IMR-90 (cell line): ENCODE data around the gene CLNK. TPM values are rescaled to one million over a fixed set of nuclear protein-coding genes. Genes with fewer than 3 reads are reported as not detected.

Experiments
- ATAC-seq: fragments of 200-7000 bp; cut with Tn5 transposase; 2 replicates; pipeline ENCODE4 v1.9.1; 2020; ENCODE audit warnings: low read depth, mild to moderate bottlenecking, moderate library complexity
- BruUV-seq: library from RNA; stranded (reverse); fragments of 400-500 nt; replicated peaks from 2 replicates; lab custom pipeline; 2021; lab: Mats Ljungman, UMichigan
- CTCF ChIA-PET: fragments of 300-600 bp; formaldehyde crosslinking; extraction: SDS; loops from one replicate; lab custom pipeline; 2021; ENCODE audit warnings: antibody characterized with exemption; lab: Yijun Ruan, JAX
- POLR2A ChIA-PET: fragments of 300-600 bp; sonication (Branson Sonifier 250); formaldehyde crosslinking; loops from one replicate; lab custom pipeline; 2022; ENCODE audit warnings: antibody characterized with exemption; ENCODE audit not compliant: unreplicated experiment; lab: Charles Lee
- DNase-seq: peaks from one replicate; pipeline ENCODE4 v3.0.0; 2013
- H2AFZ ChIP-seq: replicated peaks from 2 replicates; pipeline ENCODE3; 2013; ENCODE audit warnings: low read length, mild to moderate bottlenecking; ENCODE audit not compliant: poor library complexity
- H2AK5ac ChIP-seq: 2 replicates; pipeline ENCODE4 v1.6.1; 2013; ENCODE audit warnings: low read depth, low read length, inconsistent platforms
- H2AK9ac ChIP-seq: replicated peaks from 2 replicates; pipeline ENCODE3; 2013; ENCODE audit warnings: mild to moderate bottlenecking, low read depth, low read length, moderate library complexity; ENCODE audit not compliant: poor library complexity
- H2BK120ac ChIP-seq: 2 replicates; pipeline ENCODE4 v1.6.1; 2013; ENCODE audit warnings: low read depth, low read length, inconsistent platforms
- H2BK15ac ChIP-seq: 3 replicates; pipeline ENCODE4 v1.6.1; 2013; ENCODE audit warnings: low read depth, low read length, inconsistent platforms
- H2BK20ac ChIP-seq: 2 replicates; pipeline ENCODE4 v1.6.1; 2013; ENCODE audit warnings: low read depth, mild to moderate bottlenecking, inconsistent platforms, low read length, moderate library complexity
- H2BK5ac ChIP-seq: 2 replicates; pipeline ENCODE4 v1.6.1; 2013; ENCODE audit warnings: mild to moderate bottlenecking, low read depth, low read length, inconsistent platforms; ENCODE audit not compliant: poor library complexity, severe bottlenecking
- H3K14ac ChIP-seq: replicated peaks from 2 replicates; pipeline ENCODE4 v1.6.1; 2013; ENCODE audit warnings: low read depth, low read length, inconsistent platforms
- H3K18ac ChIP-seq: 2 replicates; pipeline ENCODE4 v1.6.1; 2013; ENCODE audit warnings: low read depth, low read length, control low read depth
- H3K23ac ChIP-seq: 2 replicates; pipeline ENCODE4 v1.6.1; 2013; ENCODE audit warnings: low read depth, low read length, inconsistent platforms
- H3K27ac ChIP-seq: 2 replicates; pipeline ENCODE4 v1.5.1; 2013; ENCODE audit warnings: mild to moderate bottlenecking, control low read depth, low read length; ENCODE audit not compliant: insufficient read depth
- H3K27me3 ChIP-seq: 2 replicates; pipeline ENCODE4 v1.6.1; 2013; ENCODE audit warnings: low read length; ENCODE audit not compliant: control insufficient read depth, insufficient read depth
- H3K36me3 ChIP-seq: 2 replicates; pipeline ENCODE4 v1.6.1; 2013; ENCODE audit warnings: low read length, mixed read lengths; ENCODE audit not compliant: control insufficient read depth, insufficient read depth
- H3K4ac ChIP-seq: 2 replicates; pipeline ENCODE4 v1.6.1; 2013; ENCODE audit warnings: low read depth, low read length, inconsistent platforms
- H3K4me1 ChIP-seq: 2 replicates; pipeline ENCODE4 v1.6.1; 2013; ENCODE audit warnings: low read length, mixed read lengths; ENCODE audit not compliant: control insufficient read depth, insufficient read depth
- H3K4me2 ChIP-seq: 2 replicates; pipeline ENCODE4 v1.6.1; 2013; ENCODE audit warnings: low read depth, mild to moderate bottlenecking, control low read depth, low read length, moderate library complexity
- H3K4me3 ChIP-seq: 2 replicates; pipeline ENCODE4 v1.5.1; 2013; ENCODE audit warnings: low read depth, mild to moderate bottlenecking, control low read depth, low read length, moderate library complexity; ENCODE audit not compliant: insufficient read depth
- H3K56ac ChIP-seq: 2 replicates; pipeline ENCODE4 v1.6.1; 2013; ENCODE audit warnings: low read length, inconsistent platforms; ENCODE audit not compliant: insufficient read depth; ENCODE audit errors: extremely low read depth
- H3K79me1 ChIP-seq, 2 experiments: 2 replicates each; pipeline ENCODE4 v1.6.1; 2013; ENCODE audit warnings: low read length in 2 of 2, inconsistent platforms in 1 of 2, low read depth in 1 of 2
- H3K9ac ChIP-seq: 2 replicates; pipeline ENCODE4 v1.6.1; 2013; ENCODE audit warnings: low read depth, low read length, control low read depth
- H3K9me1 ChIP-seq: 2 replicates; pipeline ENCODE4 v1.6.1; 2013; ENCODE audit warnings: low read length, inconsistent platforms; ENCODE audit not compliant: insufficient read depth
- H3K9me3 ChIP-seq: 2 replicates; pipeline ENCODE4 v1.6.1; 2013; ENCODE audit warnings: low read length; ENCODE audit not compliant: control insufficient read depth, insufficient read depth
- H4K20me1 ChIP-seq: 2 replicates; pipeline ENCODE4 v1.6.1; 2013; ENCODE audit warnings: low read length, inconsistent platforms; ENCODE audit not compliant: insufficient read depth
- H4K5ac ChIP-seq: 2 replicates; pipeline ENCODE4 v1.6.1; 2013; ENCODE audit warnings: mild to moderate bottlenecking, low read depth, low read length, control low read depth
- H4K8ac ChIP-seq, 2 experiments: 2 replicates each; pipeline ENCODE4 v1.6.1; 2013; ENCODE audit warnings: low read depth in 2 of 2, low read length in 2 of 2, control low read depth in 1 of 2, inconsistent platforms in 1 of 2
- H4K91ac ChIP-seq: 2 replicates; pipeline ENCODE4 v1.6.1; 2013; ENCODE audit warnings: low read depth, low read length, inconsistent platforms; ENCODE audit not compliant: insufficient read depth
- CEBPB ChIP-seq: IDR thresholded peaks from 2 replicates; pipeline ENCODE4 v1.6.1; 2012; ENCODE audit warnings: low read depth, low read length, improper control_type of control experiment
- CHD1 ChIP-seq: IDR thresholded peaks from 2 replicates; pipeline ENCODE4 v1.6.1; 2012; ENCODE audit warnings: low read depth, low read length, improper control_type of control experiment
- CTCF ChIP-seq: conservative IDR thresholded peaks from 2 replicates; pipeline ENCODE4 v1.5.1; 2012; ENCODE audit warnings: mild to moderate bottlenecking, low read depth, low read length, improper control_type of control experiment
- ELK1 ChIP-seq: fragments of 150-350 bp; IDR thresholded peaks from 2 replicates; pipeline ENCODE4 v1.6.1; 2016; ENCODE audit warnings: low read depth, mild to moderate bottlenecking, low read length, moderate library complexity, borderline replicate concordance
- FOS ChIP-seq: fragments of 150-350 bp; IDR thresholded peaks from 2 replicates; pipeline ENCODE4 v1.6.1; 2016; ENCODE audit warnings: low read depth, low read length
- MAFK ChIP-seq: IDR thresholded peaks from 2 replicates; pipeline ENCODE4 v1.6.1; 2012; ENCODE audit warnings: low read depth, low read length, improper control_type of control experiment
- MAZ ChIP-seq: IDR thresholded peaks from 2 replicates; pipeline ENCODE4 v1.6.1; 2012; ENCODE audit warnings: low read depth, mild to moderate bottlenecking, low read length, improper control_type of control experiment, moderate library complexity, borderline replicate concordance
- MXI1 ChIP-seq: IDR thresholded peaks from 2 replicates; pipeline ENCODE4 v1.6.1; 2012; ENCODE audit warnings: low read depth, mild to moderate bottlenecking, low read length, moderate library complexity, borderline replicate concordance
- NFE2L2 ChIP-seq: fragments of 150-350 bp; IDR thresholded peaks from 2 replicates; pipeline ENCODE4 v1.6.1; 2016; ENCODE audit warnings: low read depth, mild to moderate bottlenecking, low read length
- POLR2A ChIP-seq: IDR thresholded peaks from 2 replicates; pipeline ENCODE4 v1.6.1; 2012; ENCODE audit warnings: mild to moderate bottlenecking, low read depth, low read length
- RAD21 ChIP-seq: IDR thresholded peaks from 2 replicates; pipeline ENCODE4 v1.6.1; 2012; ENCODE audit warnings: low read length, improper control_type of control experiment
- RCOR1 ChIP-seq: IDR thresholded peaks from 2 replicates; pipeline ENCODE4 v1.6.1; 2012; ENCODE audit warnings: mild to moderate bottlenecking, low read length, improper control_type of control experiment; ENCODE audit not compliant: insufficient replicate concordance
- RFX5 ChIP-seq: IDR thresholded peaks from 2 replicates; pipeline ENCODE4 v1.8.0; 2012; ENCODE audit warnings: low read depth, mild to moderate bottlenecking, low read length, moderate library complexity
- SMC3 ChIP-seq: fragments of 150-350 bp; IDR thresholded peaks from 2 replicates; pipeline ENCODE4 v1.6.1; 2016; ENCODE audit warnings: low read depth, mild to moderate bottlenecking, antibody characterized with exemption, low read length, moderate library complexity
- USF2 ChIP-seq: fragments of 150-350 bp; IDR thresholded peaks from 2 replicates; pipeline ENCODE4 v1.6.1; 2017; ENCODE audit warnings: mild to moderate bottlenecking, antibody characterized with exemption, low read length, low read depth
- WGBS, 2 experiments: methylation state at CpG; one replicate each; pipeline versions ENCODE4 v1.1.5 to v1.1.7; 2013; ENCODE audit warnings: missing lambda C conversion rate in 2 of 2; ENCODE audit not compliant: insufficient read length in 1 of 2; ENCODE audit errors: extremely low coverage in 2 of 2; 5-methylcytosine and 5-hydroxymethylcytosine counted together
- dilution Hi-C: fragments of 300-500 bp; cut with HindIII; formaldehyde crosslinking; loops from one replicate; pipeline ENCODE4 v1.14.3; 2018; ENCODE audit warnings: low sequenced_read_pairs; ENCODE audit not compliant: unreplicated experiment
- in situ Hi-C: fragments of 300-500 bp; cut with MboI; formaldehyde crosslinking; loops from 3 replicates; pipeline ENCODE4 v1.14.3; 2019; ENCODE audit warnings: low sequenced_read_pairs, inconsistent platforms, mixed read lengths
- intact Hi-C: fragments of 100-400 bp; cut with micrococcal nuclease; formaldehyde crosslinking; loops from 2 replicates; pipeline ENCODE4 v1.10.0; 2022
- polyA plus RNA-seq, 3 experiments: library from polyadenylated mRNA; depleted of rRNA; stranded (reverse); fragments of >200 nt; gene quantifications; 2 replicates each; pipeline ENCODE4 v1.2.3, GENCODE V29; 2012; ENCODE audit warnings: low replicate concordance in 1 of 3
- total RNA-seq: library from RNA; depleted of rRNA; stranded (reverse); fragments of >200 nt; gene quantifications from 2 replicates; pipeline ENCODE4 v1.2.3, GENCODE V29; 2012

CLNK gene
- total and polyA plus RNA-seq, 2 of the 4 experiments (the other 2 are of a cell fraction): not detected

GRCh38 chr4:10575414-10575813 lies 109.2 kb downstream of the CLNK start:
- Histone ChIP-seq H4K8ac (no peak overlapping the region), H3K9ac (no peak overlapping the region), H4K5ac (no peak overlapping the region), H3K14ac (no peak overlapping the region), H3K9me3 (no peaks in the 10 kb centered on the region), H3K4me2 (no peak overlapping the region), H3K4me3 (no peak overlapping the region), H2AK5ac (no peak overlapping the region), H3K56ac (no peak overlapping the region), H3K27me3 (peaks cover 13% of the 10 kb centered on the region), H2BK5ac (no peak overlapping the region), H3K27ac (no peak overlapping the region), H4K20me1 (no peaks in the 10 kb centered on the region), H3K23ac (no peak overlapping the region), H3K36me3 (no peaks in the 10 kb centered on the region), H3K79me1 (no peaks in the 10 kb centered on the region), H2BK20ac (no peak overlapping the region), H2BK15ac (no peak overlapping the region), H2AK9ac (no peak overlapping the region), H3K9me1 (no peaks in the 10 kb centered on the region), H2AFZ (no peak overlapping the region), H3K4ac (no peak overlapping the region), H3K4me1 (no peaks in the 10 kb centered on the region), H3K18ac (no peak overlapping the region), H2BK120ac (no peak overlapping the region), H4K91ac (no peak overlapping the region)
- in situ Hi-C loops (loop anchor here (25.0 kb wide), 1 partner anchor 237 kb away; no protein-coding TSS in a partner anchor), dilution Hi-C loops (no loop called here), intact Hi-C loops (no loop called here)
- POLR2A ChIA-PET: no interaction called here
- 62% methylated on average over 5 of the region's 7 CpGs; no CpG with 5 or more reads in 1 of the 2 experiments for WGBS, 2 experiments
- DNase-seq: no peak
- no TSS peak for BruUV-seq
- CTCF ChIA-PET: no interaction called here
- no peak for ATAC-seq
- TF ChIP-seq CEBPB (no peak), MAFK (no peak), RFX5 (no peak), CHD1 (no peak), USF2 (no peak), POLR2A (no peak), FOS (no peak), SMC3 (no peak), RAD21 (no peak), RCOR1 (no peak), MXI1 (no peak), CTCF (no peak), NFE2L2 (no peak), ELK1 (no peak), MAZ (no peak)
